MCF 10A (cell line): ENCODE measurements around the gene PTPRE. TPM values are rescaled to one million over a fixed set of nuclear protein-coding genes. Genes with fewer than 3 reads are reported as not detected.

Source experiments
- BruUV-seq: library from RNA; stranded (reverse); fragments of 400-500 nt; replicated peaks from 2 replicates; lab custom pipeline; 2021; lab: Mats Ljungman, UMichigan
- CTCF ChIA-PET: fragments of 300-600 bp; sonication (Branson Sonifier 250); formaldehyde crosslinking; extraction: SDS; loops from one replicate; lab custom pipeline; 2021; ENCODE audit warnings: antibody characterized with exemption, inconsistent platforms; lab: Yijun Ruan, JAX
- POLR2A ChIA-PET: fragments of 300-600, 350-650 bp; sonication (Branson Sonifier 250); formaldehyde crosslinking; extraction: SDS; loops from one replicate; lab custom pipeline; 2020; ENCODE audit warnings: antibody characterized with exemption, inconsistent platforms; lab: Yijun Ruan, JAX
- DNase-seq: peaks from one replicate; pipeline ENCODE4 v3.0.0-alpha.2; 2018; ENCODE audit not compliant: unreplicated experiment
- H3K27ac Mint-ChIP-seq: one replicate; pipeline ENCODE4 v1.8.0; 2022; ENCODE audit warnings: mild to moderate bottlenecking, low read depth, mixed read lengths; ENCODE audit not compliant: unreplicated experiment
- H3K27me3 Mint-ChIP-seq: one replicate; pipeline ENCODE4 v1.8.0; 2022; ENCODE audit warnings: mixed read lengths; ENCODE audit not compliant: insufficient read depth, unreplicated experiment
- H3K36me3 Mint-ChIP-seq: one replicate; pipeline ENCODE4 v1.8.0; 2022; ENCODE audit warnings: mild to moderate bottlenecking, moderate library complexity, mixed read lengths; ENCODE audit not compliant: insufficient read depth, unreplicated experiment
- H3K4me1 Mint-ChIP-seq: one replicate; pipeline ENCODE4 v1.8.0; 2022; ENCODE audit warnings: mixed read lengths; ENCODE audit not compliant: insufficient read depth, unreplicated experiment
- H3K4me3 Mint-ChIP-seq: one replicate; pipeline ENCODE4 v1.8.0; 2022; ENCODE audit warnings: mild to moderate bottlenecking, moderate library complexity, mixed read lengths; ENCODE audit not compliant: unreplicated experiment
- H3K9me3 Mint-ChIP-seq: one replicate; pipeline ENCODE4 v1.8.0; 2022; ENCODE audit warnings: mixed read lengths; ENCODE audit not compliant: unreplicated experiment
- CTCF ChIP-seq: fragments of 200-600 bp; IDR thresholded peaks from one replicate; pipeline ENCODE4 v1.8.0; 2022; ENCODE audit warnings: antibody characterized with exemption, mild to moderate bottlenecking; ENCODE audit not compliant: unreplicated experiment
- intact Hi-C: fragments of 100-400 bp; cut with micrococcal nuclease; formaldehyde crosslinking; loops from 2 replicates; pipeline ENCODE4 v1.14.1; 2022
- total RNA-seq: library from RNA; stranded (reverse); gene quantifications from 2 replicates; pipeline ENCODE4 v1.2.3, GENCODE V29; 2022

PTPRE gene
- total RNA-seq, 1 experiment from 2014 or later: 34.6 TPM

DNA sequence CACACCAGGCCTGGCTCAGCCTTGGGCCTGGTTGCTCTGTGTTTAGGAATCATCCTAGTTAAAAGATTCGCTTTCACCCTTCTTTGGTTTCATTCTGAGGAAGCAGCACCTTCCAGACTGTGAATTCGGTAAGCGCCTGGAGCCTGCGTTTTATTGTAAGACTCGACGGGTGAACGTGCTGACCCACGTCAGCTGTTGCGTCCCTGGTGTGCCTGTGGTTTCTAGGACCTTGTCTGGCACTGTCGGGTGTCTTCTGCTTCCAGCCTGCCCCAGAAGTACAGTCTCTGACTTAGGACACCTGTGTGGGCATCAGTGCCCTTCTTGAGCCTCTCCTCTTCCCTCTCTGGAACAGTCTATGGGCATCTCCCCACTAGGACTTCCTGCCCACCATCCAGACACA is 193.0 kb downstream of the PTPRE start:
- no peak for DNase-seq
- BruUV-seq: no TSS peak
- TF ChIP-seq CTCF: no peak
- CTCF ChIA-PET: interaction anchor here (0.7 to 1.2 kb wide), 2 partner anchors 24 to 51 kb away, joined by 3 to 6 read pairs; no protein-coding TSS in a partner anchor
- no peaks in the 10 kb centered on the region for H3K27me3 Mint-ChIP-seq
- H3K4me3 Mint-ChIP-seq: no peak overlapping the region
- H3K9me3 Mint-ChIP-seq: no peaks in the 10 kb centered on the region
- POLR2A ChIA-PET: no interaction called here
- intact Hi-C loops: no loop called here
- H3K27ac Mint-ChIP-seq: no peak overlapping the region
- peaks cover 8% of the 10 kb centered on the region for H3K4me1 Mint-ChIP-seq
- H3K36me3 Mint-ChIP-seq: peaks cover 10% of the 10 kb centered on the region

- Mint-ChIP-seq H3K27me3 (no peaks in the 10 kb centered on the region), H3K9me3 (no peaks in the 10 kb centered on the region), H3K4me1 (peaks cover 11% of the 10 kb centered on the region), H3K36me3 (peaks cover 10% of the 10 kb centered on the region), H3K27ac (no peak overlapping the region), H3K4me3 (no peak overlapping the region)
- TF ChIP-seq CTCF: no peak
- POLR2A ChIA-PET: no interaction called here
- CTCF ChIA-PET: interaction anchor here (6.1 kb wide), 1 partner anchor 16 kb away, joined by 26 read pairs; no protein-coding TSS in a partner anchor
- no peak for DNase-seq
- BruUV-seq: no TSS peak
- intact Hi-C loops: no loop called here
Measured at GRCh38 chr10:128101901-128102300, 195.0 kb downstream of the PTPRE start.

GRCh38 chr10:128102480-128103228 is 195.8 kb downstream of the PTPRE start:
- H3K27me3 Mint-ChIP-seq: no peaks in the 10 kb centered on the region
- no peak for DNase-seq
- POLR2A ChIA-PET: no interaction called here
- H3K36me3 Mint-ChIP-seq: peaks cover 8% of the 10 kb centered on the region
- H3K4me1 Mint-ChIP-seq: peaks cover 10% of the 10 kb centered on the region
- intact Hi-C loops: no loop called here
- no peak for TF ChIP-seq CTCF
- no TSS peak for BruUV-seq
- no peaks in the 10 kb centered on the region for H3K9me3 Mint-ChIP-seq
- no peak overlapping the region for H3K4me3 Mint-ChIP-seq
- CTCF ChIA-PET: interaction anchor here (0.9 to 6.1 kb wide), 3 partner anchors 15 to 67 kb away, joined by 3 to 26 read pairs (median 5); no protein-coding TSS in a partner anchor
- H3K27ac Mint-ChIP-seq: no peak overlapping the region

DNA sequence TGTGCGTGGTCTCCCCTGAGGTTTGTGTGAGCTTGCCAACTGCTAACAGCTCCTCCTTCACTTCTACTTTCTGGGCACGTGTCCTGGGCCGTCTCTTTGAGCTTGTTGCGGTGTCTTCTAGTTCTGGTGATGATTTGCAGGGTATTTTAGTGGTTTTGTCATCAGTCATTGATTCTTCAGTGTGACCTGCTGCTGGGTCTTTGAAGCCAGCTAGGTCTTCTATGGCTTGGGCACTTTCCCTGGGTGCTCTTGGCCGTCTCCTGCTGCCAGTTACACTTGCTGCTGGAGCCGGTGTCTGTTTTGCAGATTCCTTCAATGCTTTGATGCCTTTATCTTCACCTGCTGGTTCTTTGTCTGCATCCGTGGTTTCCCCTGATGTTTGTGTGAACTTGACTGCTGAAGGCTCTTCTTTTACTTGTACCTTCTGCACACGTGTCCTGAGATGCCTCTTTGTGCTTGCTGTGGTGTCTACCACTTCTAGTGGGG is 196.4 kb downstream of the PTPRE start:
- Mint-ChIP-seq H3K36me3 (peaks cover 4% of the 10 kb centered on the region), H3K9me3 (no peaks in the 10 kb centered on the region), H3K27ac (no peak overlapping the region), H3K4me3 (no peak overlapping the region), H3K4me1 (peaks cover 5% of the 10 kb centered on the region), H3K27me3 (no peaks in the 10 kb centered on the region)
- ChIA-PET POLR2A (interaction anchor here (0.6 kb wide), 1 partner anchor 9 kb away, joined by 3 read pairs; no protein-coding TSS in a partner anchor), CTCF (interaction anchor here (0.9 to 6.1 kb wide), 3 partner anchors 14 to 68 kb away, joined by 3 to 26 read pairs (median 5); no protein-coding TSS in a partner anchor)
- TF ChIP-seq CTCF: no peak
- intact Hi-C loops: no loop called here
- DNase-seq: no peak
- BruUV-seq: no TSS peak
